ENCODE data around the gene SYPL1. TPM values are rescaled to one million over a fixed set of nuclear protein-coding genes. Genes with fewer than 3 reads are reported as not detected.

Gene SYPL1
- polyA plus RNA-seq, 6 donors from 2014 or later = 234 to 353 (median 246) TPM

GRCh38 chr7:106098889-106099288, 13.2 kb downstream of the SYPL1 start:
- peaks cover 42 to 67% (median 57%) of the 10 kb centered on the region in 3 donors for H3K4me1 Mint-ChIP-seq
- peak overlapping the region; percentile 18 to 93 (median 80) for H3K27ac Mint-ChIP-seq
- DNase-seq (no peak), ATAC-seq (ENCODE audit: low read depth in 2 of 2) (no peak)
- no peaks in the 10 kb centered on the region for H3K9me3 Mint-ChIP-seq
- H3K27me3 Mint-ChIP-seq = no peaks in the 10 kb centered on the region
- peak overlapping the region in 6 of 8 donors; percentile 32 to 83 (median 65) for H3K4me3 Mint-ChIP-seq
- peaks cover 5 to 7% of the 10 kb centered on the region in 2 donors for H3K36me3 Mint-ChIP-seq

GRCh38 chr7:106095634-106096033, 16.5 kb downstream of the SYPL1 start:
- no peak overlapping the region for H3K4me3 Mint-ChIP-seq
- ATAC-seq (ENCODE audit: low read depth in 2 of 2) = no peak
- no peak for DNase-seq
- H3K9me3 Mint-ChIP-seq = no peaks in the 10 kb centered on the region
- peaks cover 34 to 60% (median 53%) of the 10 kb centered on the region in 3 donors for H3K4me1 Mint-ChIP-seq
- H3K27ac Mint-ChIP-seq = peak overlapping the region in 3 of 6 donors; percentile 62 to 85 (median 76)
- peaks cover 16 to 18% of the 10 kb centered on the region in 2 donors for H3K36me3 Mint-ChIP-seq
- H3K27me3 Mint-ChIP-seq = no peaks in the 10 kb centered on the region

DNA sequence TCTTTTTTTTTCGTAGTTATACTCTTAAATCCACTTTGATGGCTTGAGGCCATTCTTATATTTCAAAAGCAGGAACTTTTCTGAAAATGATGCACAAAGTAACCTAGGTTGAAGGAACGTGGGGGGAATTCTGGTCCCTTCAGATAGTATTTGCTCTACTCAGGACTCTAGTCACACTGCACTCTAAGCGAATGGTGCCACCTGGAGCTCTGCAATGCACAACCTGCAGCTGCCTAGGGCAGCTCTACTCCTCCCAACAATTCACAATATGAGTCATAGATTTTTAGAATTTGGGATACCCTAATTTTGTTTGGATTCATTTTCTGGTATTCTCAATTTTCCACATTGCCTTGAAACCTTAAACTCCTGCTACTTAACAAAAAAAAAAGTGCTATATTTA, 17.3 kb downstream of the SYPL1 start:
- H3K27ac Mint-ChIP-seq = peak overlapping the region; percentile 24 to 85 (median 50)
- H3K4me1 Mint-ChIP-seq = peaks cover 34 to 60% (median 53%) of the 10 kb centered on the region in 3 donors
- no peaks in the 10 kb centered on the region for H3K9me3 Mint-ChIP-seq
- peaks cover 16 to 18% of the 10 kb centered on the region in 2 donors for H3K36me3 Mint-ChIP-seq
- no peaks in the 10 kb centered on the region for H3K27me3 Mint-ChIP-seq
- peak overlapping the region in 2 of 8 donors; percentile 4 to 18 for H3K4me3 Mint-ChIP-seq
- DNase-seq (no peak), ATAC-seq (ENCODE audit: low read depth in 2 of 2) (peak; percentile 74 to 81)

DNA sequence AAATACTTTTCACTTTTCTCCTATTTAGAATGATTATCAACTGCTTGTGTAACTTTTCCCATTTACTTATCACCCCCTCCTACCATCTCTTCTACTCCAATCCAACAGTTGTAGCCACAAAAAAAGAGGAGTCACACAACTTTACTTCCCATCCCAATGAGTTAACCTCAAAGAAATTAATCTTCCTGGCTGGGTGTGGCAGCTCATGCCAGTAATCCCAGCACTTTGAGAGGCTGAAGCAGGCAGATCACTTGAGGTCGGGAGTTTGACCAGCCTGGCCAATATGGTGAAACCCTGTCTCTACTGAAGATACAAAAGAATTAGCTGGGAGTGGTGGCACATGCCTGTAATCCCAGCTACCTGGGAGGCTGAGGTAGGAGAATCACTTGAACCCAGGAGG, 19.9 kb downstream of the SYPL1 start:
- Mint-ChIP-seq H3K27ac (peak overlapping the region; percentile 72 to 93 (median 78)), H3K4me1 (peaks cover 37 to 64% (median 55%) of the 10 kb centered on the region in 3 donors), H3K4me3 (peak overlapping the region in 1 of 8 donors; percentile 20), H3K9me3 (no peaks in the 10 kb centered on the region), H3K27me3 (no peaks in the 10 kb centered on the region), H3K36me3 (peaks cover 16 to 26% of the 10 kb centered on the region in 2 donors)
- ATAC-seq (ENCODE audit: low read depth in 2 of 2) (no peak), DNase-seq (no peak)

DNA sequence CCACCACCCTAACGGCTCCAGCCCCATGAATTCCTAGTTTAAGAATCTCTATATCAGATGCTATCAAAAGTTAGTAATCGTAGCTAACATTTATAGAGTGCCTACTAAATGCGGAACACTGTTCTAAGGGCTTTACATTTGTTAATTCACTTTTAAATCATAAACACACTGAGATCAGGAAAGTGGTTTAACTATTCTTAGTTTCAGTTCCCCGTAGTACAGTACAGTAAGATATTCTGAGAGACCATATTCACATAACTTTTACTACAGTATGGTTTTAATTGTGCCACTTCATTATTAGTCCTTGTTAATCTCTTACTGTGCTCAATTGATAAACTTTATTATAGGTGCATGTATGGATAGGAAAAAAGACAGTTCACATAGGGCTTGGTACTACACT, 22.5 kb downstream of the SYPL1 start:
- Mint-ChIP-seq H3K4me3 (peak overlapping the region; percentile 9 to 82 (median 58)), H3K36me3 (peaks cover 30 to 33% of the 10 kb centered on the region in 2 donors), H3K27me3 (no peaks in the 10 kb centered on the region), H3K4me1 (peaks cover 44 to 84% (median 74%) of the 10 kb centered on the region in 3 donors), H3K9me3 (no peaks in the 10 kb centered on the region), H3K27ac (peak overlapping the region; percentile 21 to 92 (median 82))
- DNase-seq = peak; percentile 55
- peak; percentile 96 to 97 for ATAC-seq (ENCODE audit: low read depth in 2 of 2)

DNA sequence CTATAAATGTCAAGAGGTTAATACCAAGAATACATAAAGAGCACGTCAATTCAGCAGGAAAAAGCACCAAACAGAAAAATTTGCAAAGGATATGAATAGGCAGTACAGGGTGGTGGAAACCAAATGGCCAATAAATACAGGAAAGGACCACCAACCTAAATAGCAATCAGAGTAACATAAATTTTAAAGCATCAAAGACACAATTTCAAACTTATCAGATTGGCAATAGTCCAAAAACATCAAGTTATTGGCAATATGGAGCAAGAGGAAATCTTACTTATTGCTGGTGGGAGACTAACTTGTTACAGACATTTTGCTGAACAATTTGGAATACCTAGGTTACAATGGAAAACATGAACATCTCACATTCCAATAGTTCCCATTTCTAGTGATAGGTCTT, 24.1 kb downstream of the SYPL1 start:
- ATAC-seq (ENCODE audit: low read depth in 2 of 2) (no peak), DNase-seq (no peak)
- H3K4me1 Mint-ChIP-seq = peaks cover 51 to 91% (median 79%) of the 10 kb centered on the region in 3 donors
- peaks cover 25 to 30% of the 10 kb centered on the region in 2 donors for H3K36me3 Mint-ChIP-seq
- peak overlapping the region in 5 of 6 donors; percentile 10 to 94 (median 85) for H3K27ac Mint-ChIP-seq
- H3K9me3 Mint-ChIP-seq = peaks cover 0 to 2% (median 0%) of the 10 kb centered on the region in 7 donors
- H3K4me3 Mint-ChIP-seq = peak overlapping the region in 2 of 8 donors; percentile 2 to 13
- H3K27me3 Mint-ChIP-seq = no peaks in the 10 kb centered on the region

GRCh38 chr7:106086062-106086461, 26.1 kb downstream of the SYPL1 start:
- Mint-ChIP-seq H3K4me1 (peaks cover 55 to 94% (median 82%) of the 10 kb centered on the region in 3 donors), H3K27ac (peak overlapping the region; percentile 79 to 96 (median 86)), H3K27me3 (no peaks in the 10 kb centered on the region), H3K9me3 (peaks cover 0 to 2% (median 0%) of the 10 kb centered on the region in 7 donors), H3K36me3 (peaks cover 14 to 15% of the 10 kb centered on the region in 2 donors), H3K4me3 (no peak overlapping the region)
- ATAC-seq (ENCODE audit: low read depth in 2 of 2) (no peak), DNase-seq (no peak)

GRCh38 chr7:106085015-106085414, 27.1 kb downstream of the SYPL1 start:
- peaks cover 0 to 2% (median 0%) of the 10 kb centered on the region in 7 donors for H3K9me3 Mint-ChIP-seq
- peak overlapping the region in 4 of 8 donors; percentile 10 to 55 (median 18) for H3K4me3 Mint-ChIP-seq
- H3K4me1 Mint-ChIP-seq = peaks cover 56 to 92% (median 80%) of the 10 kb centered on the region in 3 donors
- no peak for ATAC-seq (ENCODE audit: low read depth in 2 of 2)
- no peaks in the 10 kb centered on the region for H3K27me3 Mint-ChIP-seq
- DNase-seq = no peak
- H3K27ac Mint-ChIP-seq = peak overlapping the region in 5 of 6 donors; percentile 66 to 94 (median 81)
- H3K36me3 Mint-ChIP-seq = peaks cover 14 to 15% of the 10 kb centered on the region in 2 donors

DNA sequence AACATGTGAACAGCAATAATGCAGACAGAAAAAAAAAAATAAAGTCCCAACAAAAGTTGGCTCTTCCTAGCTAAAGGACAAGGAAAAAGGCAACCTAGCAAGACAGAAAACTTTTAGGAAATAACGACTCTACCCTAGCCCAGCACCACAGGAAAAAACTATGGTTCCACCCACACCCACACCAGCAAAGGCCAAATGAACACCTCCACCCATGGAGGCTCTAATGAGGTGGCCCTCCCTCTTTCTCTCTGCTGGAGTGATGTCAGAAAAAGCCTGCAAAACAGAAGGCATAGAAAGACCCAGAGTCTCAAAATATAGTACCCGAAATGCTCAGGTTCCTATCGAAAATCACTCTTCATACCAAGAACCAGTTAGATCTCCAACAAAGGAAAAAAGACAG, 28.4 kb downstream of the SYPL1 start:
- Mint-ChIP-seq H3K4me1 (peaks cover 62 to 92% (median 84%) of the 10 kb centered on the region in 3 donors), H3K27ac (peak overlapping the region; percentile 62 to 95 (median 86))
- no peak for ATAC-seq (ENCODE audit: low read depth in 2 of 2)

DNA sequence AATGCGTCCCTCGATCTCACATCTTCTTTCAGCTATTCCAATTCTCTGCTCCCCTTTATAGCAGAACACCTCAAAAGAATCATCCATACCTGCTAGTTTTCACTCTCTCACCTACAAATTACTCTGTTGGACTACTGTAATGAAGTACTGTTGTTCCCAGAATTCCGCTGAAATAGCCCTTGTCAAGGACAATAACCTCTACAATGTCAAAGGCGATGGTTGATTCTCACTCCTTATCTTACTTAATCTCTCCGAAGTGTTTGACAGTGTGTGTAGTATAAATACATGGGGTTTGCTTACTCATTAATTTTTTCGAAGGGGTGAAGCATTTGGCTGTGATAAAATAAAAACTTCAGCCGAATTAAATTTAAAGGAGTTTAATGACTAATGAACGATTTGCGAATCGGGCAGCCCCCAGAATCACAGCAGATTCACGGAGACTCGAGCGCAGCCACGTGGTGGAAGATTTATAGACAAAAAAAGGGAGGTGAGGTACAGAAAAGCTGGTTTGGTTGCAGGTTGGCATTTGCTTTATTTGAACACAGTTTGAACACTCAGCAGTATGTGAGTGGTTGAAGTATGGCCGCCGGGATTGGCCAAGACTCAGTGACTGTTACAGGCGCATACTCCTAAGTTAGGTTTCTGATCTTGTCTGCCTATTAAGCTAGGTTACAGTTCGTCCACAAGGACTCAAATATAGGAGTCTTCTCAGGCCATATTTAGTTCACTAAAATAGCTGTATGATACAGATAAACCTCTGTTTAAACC, 29.8 kb downstream of the SYPL1 start:
- peak overlapping the region; percentile 59 to 85 (median 76) for H3K27ac Mint-ChIP-seq
- H3K27me3 Mint-ChIP-seq = no peaks in the 10 kb centered on the region
- peak overlapping the region in 4 of 8 donors; percentile 22 to 74 (median 46) for H3K4me3 Mint-ChIP-seq
- peaks cover 0 to 2% (median 0%) of the 10 kb centered on the region in 7 donors for H3K9me3 Mint-ChIP-seq
- peaks cover 8 to 14% of the 10 kb centered on the region in 2 donors for H3K36me3 Mint-ChIP-seq
- peaks cover 61 to 92% (median 84%) of the 10 kb centered on the region in 3 donors for H3K4me1 Mint-ChIP-seq
- ATAC-seq (ENCODE audit: low read depth in 2 of 2) (no peak), DNase-seq (no peak)

More for the DNA sequence above, 28.4 kb downstream of the SYPL1 start:
- Mint-ChIP-seq H3K36me3 (peaks cover 14 to 15% of the 10 kb centered on the region in 2 donors), H3K4me3 (peak overlapping the region in 6 of 8 donors; percentile 44 to 81 (median 63)), H3K27me3 (no peaks in the 10 kb centered on the region), H3K9me3 (peaks cover 0 to 2% (median 0%) of the 10 kb centered on the region in 7 donors)
- no peak for DNase-seq

DNA sequence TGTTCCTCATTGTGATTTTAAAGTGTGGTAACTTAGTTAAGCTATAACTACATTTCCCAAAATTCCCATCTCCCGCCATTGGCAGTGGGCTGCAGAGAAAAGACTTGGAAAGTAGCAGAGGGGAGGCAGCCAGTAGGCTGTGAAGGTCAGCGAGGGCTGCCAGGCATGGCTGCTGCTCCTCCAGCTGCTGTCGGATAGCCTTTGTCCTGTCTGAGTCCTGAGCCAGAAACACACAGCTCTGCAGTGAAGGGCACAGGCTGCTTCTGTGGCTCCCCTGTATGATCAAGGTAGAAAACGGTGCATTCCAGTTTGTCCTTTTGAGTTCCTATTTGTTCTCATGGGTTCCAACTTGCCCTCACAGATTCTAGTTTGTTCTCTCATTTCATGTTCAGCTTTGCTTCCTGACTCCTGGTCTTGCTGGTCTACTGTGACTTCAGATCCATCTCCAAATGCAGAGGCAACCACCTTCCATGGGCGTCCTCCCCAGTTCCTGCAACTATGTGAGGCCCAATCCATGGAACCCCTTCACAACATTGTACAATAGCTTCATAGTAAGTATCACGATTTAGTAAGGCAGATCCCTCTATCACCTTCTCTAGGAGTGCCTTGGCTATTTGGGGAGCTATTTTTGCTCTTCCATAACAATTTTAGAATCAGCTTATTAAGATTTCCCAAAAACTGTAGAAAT, 31.7 kb downstream of the SYPL1 start:
- DNase-seq (no peak), ATAC-seq (ENCODE audit: low read depth in 2 of 2) (no peak)
- peaks cover 0 to 2% (median 0%) of the 10 kb centered on the region in 7 donors for H3K9me3 Mint-ChIP-seq
- peak overlapping the region in 6 of 8 donors; percentile 0 to 61 (median 48) for H3K4me3 Mint-ChIP-seq
- H3K27ac Mint-ChIP-seq = peak overlapping the region in 5 of 6 donors; percentile 18 to 90 (median 69)
- H3K36me3 Mint-ChIP-seq = peaks cover under 1 to 2% of the 10 kb centered on the region in 2 donors
- peaks cover 64 to 92% (median 81%) of the 10 kb centered on the region in 3 donors for H3K4me1 Mint-ChIP-seq
- H3K27me3 Mint-ChIP-seq = no peaks in the 10 kb centered on the region

DNA sequence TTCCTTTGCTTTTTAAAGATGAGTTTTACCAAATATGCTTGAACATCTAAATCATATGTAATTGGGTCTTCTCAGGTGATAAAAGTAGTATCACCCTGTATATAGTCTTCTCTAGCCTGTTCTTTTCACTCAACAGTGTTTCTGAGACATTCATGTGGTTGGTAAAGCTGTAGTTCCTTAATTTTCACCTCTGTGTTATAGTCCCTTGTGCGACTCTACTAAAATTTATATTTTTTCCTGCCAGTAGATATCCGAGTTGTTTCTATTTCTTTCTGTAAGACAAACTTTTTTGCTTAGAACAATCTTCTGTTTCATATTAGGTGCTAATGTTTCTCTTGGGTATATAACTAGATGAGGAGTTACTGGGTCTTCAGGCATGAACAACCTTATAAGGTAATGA, 35.6 kb downstream of the SYPL1 start:
- H3K4me3 Mint-ChIP-seq = peak overlapping the region; percentile 4 to 74 (median 62)
- H3K27ac Mint-ChIP-seq = peak overlapping the region; percentile 72 to 100 (median 95)
- no peaks in the 10 kb centered on the region for H3K27me3 Mint-ChIP-seq
- DNase-seq = no peak
- peaks cover 69 to 93% (median 77%) of the 10 kb centered on the region in 3 donors for H3K4me1 Mint-ChIP-seq
- H3K36me3 Mint-ChIP-seq = no peaks in the 10 kb centered on the region
- ATAC-seq (ENCODE audit: low read depth in 2 of 2) = no peak
- peaks cover 0 to 2% (median 0%) of the 10 kb centered on the region in 7 donors for H3K9me3 Mint-ChIP-seq

DNA sequence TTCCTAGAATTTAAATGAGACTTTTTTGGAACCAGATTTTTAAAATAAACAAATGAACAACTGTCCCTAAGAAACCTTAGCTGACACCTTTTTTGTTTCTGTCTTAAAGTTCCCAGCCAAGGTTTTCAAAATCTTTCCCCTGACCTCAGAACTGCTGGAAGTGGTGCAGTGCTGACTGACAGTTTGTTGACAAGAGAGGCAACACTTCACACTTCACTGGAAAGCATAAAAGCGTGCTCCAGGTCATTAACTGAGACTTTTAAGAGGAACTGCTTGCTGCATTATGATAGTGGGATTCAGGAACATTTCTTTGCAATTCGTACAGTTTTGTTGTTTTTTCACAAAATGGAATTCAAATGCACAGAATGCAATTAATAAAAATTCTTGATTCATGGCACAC, 36.2 kb downstream of the SYPL1 start:
- no peaks in the 10 kb centered on the region for H3K36me3 Mint-ChIP-seq

More for the DNA sequence above, 36.2 kb downstream of the SYPL1 start:
- DNase-seq = peak; percentile 42
- Mint-ChIP-seq H3K27me3 (no peaks in the 10 kb centered on the region), H3K4me3 (peak overlapping the region; percentile 4 to 74 (median 60)), H3K9me3 (peaks cover 0 to 2% (median 0%) of the 10 kb centered on the region in 7 donors), H3K4me1 (peaks cover 74 to 94% (median 80%) of the 10 kb centered on the region in 3 donors), H3K27ac (peak overlapping the region; percentile 72 to 100 (median 98))
- peak; percentile 16 to 19 for ATAC-seq (ENCODE audit: low read depth in 2 of 2)
